ENCODE data around the gene MYO9B. TPM values are rescaled to one million over a fixed set of nuclear protein-coding genes. Genes with fewer than 3 reads are reported as not detected.
"Not testable (repeated sequence)": the region's sequence is repeated elsewhere in the genome, so short reads cannot be mapped to it uniquely, and the experiment has no call there.

Gene MYO9B
- total RNA-seq, 1 donor from 2014 or later, result 205 TPM

DNA sequence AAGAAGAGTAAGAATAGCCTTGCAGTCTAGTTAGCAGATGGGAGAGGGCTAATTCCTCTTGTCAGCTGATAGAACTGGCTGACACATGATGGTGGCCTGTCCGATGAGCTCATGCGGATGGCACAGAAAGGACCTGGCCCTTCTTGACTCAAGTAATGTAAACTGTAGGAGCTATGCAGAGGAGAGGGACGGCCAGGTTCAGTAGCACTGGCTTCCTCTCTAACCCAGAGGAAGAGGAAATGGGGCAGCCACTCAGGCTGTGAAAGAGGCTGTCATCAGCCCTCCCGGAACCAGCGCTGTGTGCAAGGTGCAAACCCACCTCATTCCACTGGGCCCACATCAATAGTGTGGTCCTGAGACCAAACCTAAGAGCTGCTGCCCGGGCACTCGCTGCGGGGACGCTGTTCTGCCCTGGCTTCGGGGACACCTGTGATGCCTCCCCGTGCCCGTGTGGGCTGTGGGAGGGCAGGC, 108.8 kb downstream of the MYO9B start:
- peaks cover 88% of the 10 kb centered on the region for H3K36me3 ChIP-seq
- no peak overlapping the region for H3K4me3 ChIP-seq
- no peaks in the 10 kb centered on the region for H3K9me3 ChIP-seq
- peaks cover 8% of the 10 kb centered on the region for H3K4me1 ChIP-seq
- ATAC-seq (peak; percentile 56 to 65), DNase-seq (no peak)
- peak overlapping the region; percentile 28 for H3K27ac ChIP-seq
- no peaks in the 10 kb centered on the region for H3K27me3 ChIP-seq (ENCODE audit: low read depth)
- intact Hi-C loops (cut with DNase I), result no loop called here
- TF ChIP-seq, protein P1, sequence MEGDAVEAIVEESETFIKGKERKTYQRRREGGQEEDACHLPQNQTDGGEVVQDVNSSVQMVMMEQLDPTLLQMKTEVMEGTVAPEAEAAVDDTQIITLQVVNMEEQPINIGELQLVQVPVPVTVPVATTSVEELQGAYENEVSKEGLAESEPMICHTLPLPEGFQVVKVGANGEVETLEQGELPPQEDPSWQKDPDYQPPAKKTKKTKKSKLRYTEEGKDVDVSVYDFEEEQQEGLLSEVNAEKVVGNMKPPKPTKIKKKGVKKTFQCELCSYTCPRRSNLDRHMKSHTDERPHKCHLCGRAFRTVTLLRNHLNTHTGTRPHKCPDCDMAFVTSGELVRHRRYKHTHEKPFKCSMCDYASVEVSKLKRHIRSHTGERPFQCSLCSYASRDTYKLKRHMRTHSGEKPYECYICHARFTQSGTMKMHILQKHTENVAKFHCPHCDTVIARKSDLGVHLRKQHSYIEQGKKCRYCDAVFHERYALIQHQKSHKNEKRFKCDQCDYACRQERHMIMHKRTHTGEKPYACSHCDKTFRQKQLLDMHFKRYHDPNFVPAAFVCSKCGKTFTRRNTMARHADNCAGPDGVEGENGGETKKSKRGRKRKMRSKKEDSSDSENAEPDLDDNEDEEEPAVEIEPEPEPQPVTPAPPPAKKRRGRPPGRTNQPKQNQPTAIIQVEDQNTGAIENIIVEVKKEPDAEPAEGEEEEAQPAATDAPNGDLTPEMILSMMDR (IDR thresholded peaks at IDR 0.05), result no peak

DNA sequence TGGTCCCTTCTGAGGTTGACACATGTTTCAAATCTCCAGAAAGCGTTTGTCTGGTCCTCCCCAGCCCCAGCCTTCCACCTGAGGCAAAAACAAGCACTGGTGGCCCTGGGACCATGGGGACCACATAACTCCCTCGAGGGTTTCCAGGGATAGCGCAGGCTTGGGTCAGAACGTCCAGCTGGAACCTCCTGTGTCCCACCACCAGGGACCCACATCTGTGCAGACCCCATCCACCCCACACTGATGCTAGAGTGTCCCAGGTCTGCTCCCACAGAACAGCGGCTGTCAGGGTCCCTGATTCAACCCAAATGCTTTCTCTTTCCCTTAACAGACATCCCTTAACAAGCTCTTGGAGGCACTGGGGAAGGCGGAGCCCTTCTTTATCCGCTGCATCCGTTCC, 110.0 kb downstream of the MYO9B start:
- Histone ChIP-seq H3K27me3 (ENCODE audit: low read depth) (no peaks in the 10 kb centered on the region), H3K36me3 (peaks cover 97% of the 10 kb centered on the region), H3K9me3 (no peaks in the 10 kb centered on the region), H3K27ac (no peak overlapping the region), H3K4me1 (peaks cover 8% of the 10 kb centered on the region), H3K4me3 (no peak overlapping the region)
- intact Hi-C loops (cut with DNase I), result no loop called here
- TF ChIP-seq, protein P1 (IDR thresholded peaks at IDR 0.05), result no peak
- DNase-seq, result no peak
- ATAC-seq, result no peak

DNA sequence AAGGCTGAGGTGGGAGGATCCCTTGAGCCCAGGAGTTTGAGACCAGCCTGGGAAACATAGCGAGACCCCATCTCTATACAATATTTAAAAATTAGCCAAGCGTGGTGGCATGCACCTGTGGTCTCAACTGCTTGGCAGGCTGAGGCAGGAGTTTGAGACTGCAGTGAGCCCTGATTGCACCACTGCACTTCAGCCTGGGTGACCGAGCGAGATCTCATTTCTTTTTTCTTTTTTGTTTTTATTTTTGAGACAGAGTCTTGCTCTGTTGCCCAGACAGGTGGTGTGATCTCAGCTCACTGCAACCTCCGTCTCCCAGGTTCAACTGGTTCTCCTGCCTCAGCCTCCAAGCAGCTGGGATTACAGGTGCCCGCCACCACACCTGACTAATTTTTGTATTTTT, 116.2 kb downstream of the MYO9B start:
- peaks cover 97% of the 10 kb centered on the region for H3K36me3 ChIP-seq
- H3K4me1 ChIP-seq; H3K27ac ChIP-seq; intact Hi-C loops (cut with DNase I); H3K4me3 ChIP-seq; DNase-seq; ATAC-seq; H3K27me3 ChIP-seq (ENCODE audit: low read depth); H3K9me3 ChIP-seq: not testable (repeated sequence)

DNA sequence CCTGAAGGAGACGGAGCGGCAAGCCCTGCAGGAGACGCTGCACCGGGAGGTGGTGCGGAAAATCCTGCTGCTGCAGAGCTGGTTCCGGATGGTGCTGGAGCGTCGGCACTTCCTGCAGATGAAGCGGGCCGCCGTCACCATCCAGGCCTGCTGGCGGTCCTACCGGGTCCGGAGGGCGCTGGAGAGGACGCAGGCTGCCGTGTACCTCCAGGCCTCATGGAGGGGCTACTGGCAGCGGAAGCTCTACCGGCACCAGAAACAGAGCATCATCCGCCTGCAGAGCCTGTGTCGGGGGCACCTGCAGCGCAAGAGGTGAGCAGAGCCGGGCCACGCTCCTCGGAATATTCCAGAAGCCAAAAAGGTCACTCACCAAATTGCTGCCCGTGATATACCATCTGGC, 117.2 kb downstream of the MYO9B start:
- no peak overlapping the region for H3K27ac ChIP-seq
- peaks cover 96% of the 10 kb centered on the region for H3K36me3 ChIP-seq
- no peaks in the 10 kb centered on the region for H3K4me1 ChIP-seq
- H3K27me3 ChIP-seq (ENCODE audit: low read depth), result no peaks in the 10 kb centered on the region
- ATAC-seq (no peak), DNase-seq (no peak)
- TF ChIP-seq, protein P1 (IDR thresholded peaks at IDR 0.05), result no peak
- H3K4me3 ChIP-seq, result no peak overlapping the region
- H3K9me3 ChIP-seq, result no peaks in the 10 kb centered on the region
- intact Hi-C loops (cut with DNase I), result no loop called here

DNA sequence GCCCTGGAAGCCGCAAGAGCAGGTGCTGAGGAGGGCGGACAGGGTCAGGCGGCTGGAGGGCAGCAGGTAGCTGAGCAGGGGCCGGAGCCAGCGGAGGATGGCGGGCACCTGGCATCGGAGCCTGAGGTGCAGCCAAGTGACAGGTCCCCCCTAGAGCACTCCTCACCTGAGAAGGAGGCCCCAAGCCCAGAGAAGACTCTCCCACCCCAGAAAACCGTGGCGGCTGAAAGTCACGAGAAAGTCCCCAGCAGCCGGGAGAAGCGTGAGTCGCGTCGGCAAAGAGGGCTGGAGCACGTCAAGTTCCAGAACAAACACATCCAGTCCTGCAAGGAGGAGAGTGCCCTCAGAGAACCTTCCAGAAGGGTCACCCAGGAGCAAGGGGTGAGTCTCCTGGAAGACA, 119.0 kb downstream of the MYO9B start:
- Histone ChIP-seq H3K4me1 (no peaks in the 10 kb centered on the region), H3K4me3 (no peak overlapping the region), H3K27me3 (ENCODE audit: low read depth) (no peaks in the 10 kb centered on the region), H3K27ac (no peak overlapping the region), H3K36me3 (peaks cover 96% of the 10 kb centered on the region), H3K9me3 (no peaks in the 10 kb centered on the region)
- TF ChIP-seq, protein P1 (IDR thresholded peaks at IDR 0.05), result no peak
- intact Hi-C loops (cut with DNase I), result no loop called here
- no peak for DNase-seq
- no peak for ATAC-seq

DNA sequence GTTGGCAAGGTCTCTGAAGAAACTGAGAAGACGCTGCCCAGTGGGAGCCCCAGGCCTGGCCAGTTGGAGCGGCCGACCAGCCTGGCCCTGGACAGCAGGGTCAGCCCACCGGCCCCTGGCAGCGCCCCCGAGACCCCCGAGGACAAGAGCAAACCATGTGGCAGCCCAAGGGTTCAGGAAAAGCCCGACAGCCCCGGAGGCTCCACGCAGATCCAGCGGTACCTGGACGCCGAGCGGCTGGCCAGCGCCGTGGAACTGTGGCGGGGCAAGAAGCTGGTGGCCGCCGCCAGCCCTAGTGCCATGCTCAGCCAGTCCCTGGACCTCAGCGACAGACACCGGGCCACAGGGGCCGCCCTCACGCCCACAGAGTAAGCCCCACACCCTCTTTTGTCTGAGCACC, 119.5 kb downstream of the MYO9B start:
- no peak for DNase-seq
- no peaks in the 10 kb centered on the region for H3K4me1 ChIP-seq
- no peaks in the 10 kb centered on the region for H3K27me3 ChIP-seq (ENCODE audit: low read depth)
- no peak overlapping the region for H3K4me3 ChIP-seq
- peaks cover 96% of the 10 kb centered on the region for H3K36me3 ChIP-seq
- TF ChIP-seq, protein P1 (IDR thresholded peaks at IDR 0.05), result no peak
- H3K27ac ChIP-seq, result no peak overlapping the region
- H3K9me3 ChIP-seq, result no peaks in the 10 kb centered on the region
- ATAC-seq, result peak in 1 of 2 donors; percentile 12
- intact Hi-C loops (cut with DNase I), result no loop called here

All from lower lobe of right lung (tissue), 2 donors.